ENCODE measurements around the gene MYOG. TPM values are rescaled to one million over a fixed set of nuclear protein-coding genes. Genes with fewer than 3 reads are reported as not detected.

Gene MYOG
- polyA plus RNA-seq, 6 donors from 2014 or later: not detected

- no peak overlapping the region for H3K4me3 Mint-ChIP-seq
- peaks cover 0 to 7% of the 10 kb centered on the region in 2 donors for H3K36me3 Mint-ChIP-seq
- peaks cover 5 to 6% (median 6%) of the 10 kb centered on the region in 3 donors for H3K4me1 Mint-ChIP-seq
- no peak for DNase-seq
- H3K9me3 Mint-ChIP-seq: peaks cover 0 to 1% (median 0%) of the 10 kb centered on the region in 7 donors
- no peak overlapping the region for H3K27ac Mint-ChIP-seq
- no peak for ATAC-seq (ENCODE audit: low read depth in 2 of 2)
- peaks cover 24 to 53% (median 38%) of the 10 kb centered on the region in 3 donors for H3K27me3 Mint-ChIP-seq
Observed at GRCh38 chr1:203080456-203080855, 5.4 kb downstream of the MYOG start.

- H3K36me3 Mint-ChIP-seq: peaks cover 0 to 7% of the 10 kb centered on the region in 2 donors
Observed at GRCh38 chr1:203078478-203078877, 7.3 kb downstream of the MYOG start.

GRCh38 chr1:203077956-203078355, 7.9 kb downstream of the MYOG start:
- H3K9me3 Mint-ChIP-seq: peaks cover 0 to 1% (median 0%) of the 10 kb centered on the region in 7 donors
- H3K27ac Mint-ChIP-seq: no peak overlapping the region
- peaks cover 0 to 7% of the 10 kb centered on the region in 2 donors for H3K36me3 Mint-ChIP-seq
- DNase-seq (no peak), ATAC-seq (ENCODE audit: low read depth in 2 of 2) (no peak)
- peaks cover 32 to 73% (median 60%) of the 10 kb centered on the region in 3 donors for H3K27me3 Mint-ChIP-seq
- peaks cover 6 to 12% (median 6%) of the 10 kb centered on the region in 3 donors for H3K4me1 Mint-ChIP-seq
- H3K4me3 Mint-ChIP-seq: no peak overlapping the region

More at GRCh38 chr1:203078478-203078877, 7.3 kb downstream of the MYOG start:
- H3K4me3 Mint-ChIP-seq: no peak overlapping the region
- ATAC-seq (ENCODE audit: low read depth in 2 of 2) (no peak), DNase-seq (no peak)
- H3K4me1 Mint-ChIP-seq: peaks cover 6 to 12% (median 6%) of the 10 kb centered on the region in 3 donors
- peaks cover 30 to 68% (median 55%) of the 10 kb centered on the region in 3 donors for H3K27me3 Mint-ChIP-seq
- H3K27ac Mint-ChIP-seq: no peak overlapping the region
- H3K9me3 Mint-ChIP-seq: peaks cover 0 to 1% (median 0%) of the 10 kb centered on the region in 7 donors

- no peak for ATAC-seq (ENCODE audit: low read depth in 2 of 2)
- H3K36me3 Mint-ChIP-seq: peaks cover 0 to 7% of the 10 kb centered on the region in 2 donors
- peaks cover 34 to 79% (median 62%) of the 10 kb centered on the region in 3 donors for H3K27me3 Mint-ChIP-seq
Observed at GRCh38 chr1:203077367-203077766, 8.4 kb downstream of the MYOG start.

DNA sequence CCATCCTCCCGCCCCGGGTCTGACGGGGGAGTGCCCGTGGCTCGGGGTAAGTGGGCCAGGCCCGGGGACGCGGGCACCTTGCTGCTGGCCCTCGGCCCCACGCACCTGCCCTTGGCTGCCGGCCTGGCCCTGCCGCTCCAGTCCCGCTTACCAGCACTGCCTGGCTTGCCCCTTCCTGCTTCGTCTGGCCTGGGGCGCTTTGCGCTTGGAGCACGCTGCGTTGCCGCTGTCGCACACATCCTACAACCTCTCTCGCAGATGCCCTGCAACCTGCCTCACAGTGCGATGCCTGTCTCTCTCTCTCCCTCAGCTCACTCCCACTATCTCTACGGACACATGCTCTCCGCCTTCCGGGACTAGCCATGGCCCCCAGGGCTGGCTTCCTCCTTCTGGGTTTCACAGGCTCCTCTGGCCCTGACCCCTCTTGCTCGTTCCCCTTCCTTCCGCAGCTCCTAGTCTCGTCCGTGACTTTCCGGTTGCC, 9.7 kb downstream of the MYOG start:
- H3K4me1 Mint-ChIP-seq: peaks cover 6 to 12% (median 6%) of the 10 kb centered on the region in 3 donors
- H3K36me3 Mint-ChIP-seq: peaks cover 0 to 7% of the 10 kb centered on the region in 2 donors
- peaks cover 28 to 79% (median 57%) of the 10 kb centered on the region in 3 donors for H3K27me3 Mint-ChIP-seq
- peak overlapping the region in 6 of 8 donors; percentile 3 to 86 (median 74) for H3K4me3 Mint-ChIP-seq
- DNase-seq: no peak
- H3K27ac Mint-ChIP-seq: peak overlapping the region in 1 of 6 donors; percentile 56
- peak in 1 of 2 donors; percentile 16 for ATAC-seq (ENCODE audit: low read depth in 2 of 2)
- H3K9me3 Mint-ChIP-seq: peaks cover 0 to 1% (median 0%) of the 10 kb centered on the region in 7 donors

More at GRCh38 chr1:203077367-203077766, 8.4 kb downstream of the MYOG start:
- Mint-ChIP-seq H3K4me1 (peaks cover 6 to 12% (median 6%) of the 10 kb centered on the region in 3 donors), H3K4me3 (peak overlapping the region in 1 of 8 donors; percentile 52), H3K27ac (no peak overlapping the region), H3K9me3 (peaks cover 0 to 1% (median 0%) of the 10 kb centered on the region in 7 donors)
- no peak for DNase-seq

GRCh38 chr1:203075236-203076030, 10.4 kb downstream of the MYOG start:
- peaks cover 6 to 12% (median 6%) of the 10 kb centered on the region in 3 donors for H3K4me1 Mint-ChIP-seq
- peaks cover 0 to 7% of the 10 kb centered on the region in 2 donors for H3K36me3 Mint-ChIP-seq
- no peak overlapping the region for H3K27ac Mint-ChIP-seq
- DNase-seq (no peak), ATAC-seq (ENCODE audit: low read depth in 2 of 2) (peak; percentile 55 to 57)
- H3K4me3 Mint-ChIP-seq: peak overlapping the region in 5 of 8 donors; percentile 70 to 83 (median 76)
- peaks cover 27 to 76% (median 57%) of the 10 kb centered on the region in 3 donors for H3K27me3 Mint-ChIP-seq
- peaks cover 0 to 1% (median 0%) of the 10 kb centered on the region in 7 donors for H3K9me3 Mint-ChIP-seq

- Mint-ChIP-seq H3K36me3 (peaks cover 0 to 7% of the 10 kb centered on the region in 2 donors), H3K9me3 (peaks cover 0 to 1% (median 0%) of the 10 kb centered on the region in 7 donors), H3K4me1 (peaks cover 6 to 12% (median 10%) of the 10 kb centered on the region in 3 donors), H3K27ac (peak overlapping the region in 1 of 6 donors; percentile 71), H3K4me3 (peak overlapping the region in 4 of 8 donors; percentile 40 to 76 (median 69)), H3K27me3 (peaks cover 21 to 67% (median 57%) of the 10 kb centered on the region in 3 donors)
- ATAC-seq (ENCODE audit: low read depth in 2 of 2): no peak
- DNase-seq: no peak
Observed at GRCh38 chr1:203074610-203075009, 11.2 kb downstream of the MYOG start.

DNA sequence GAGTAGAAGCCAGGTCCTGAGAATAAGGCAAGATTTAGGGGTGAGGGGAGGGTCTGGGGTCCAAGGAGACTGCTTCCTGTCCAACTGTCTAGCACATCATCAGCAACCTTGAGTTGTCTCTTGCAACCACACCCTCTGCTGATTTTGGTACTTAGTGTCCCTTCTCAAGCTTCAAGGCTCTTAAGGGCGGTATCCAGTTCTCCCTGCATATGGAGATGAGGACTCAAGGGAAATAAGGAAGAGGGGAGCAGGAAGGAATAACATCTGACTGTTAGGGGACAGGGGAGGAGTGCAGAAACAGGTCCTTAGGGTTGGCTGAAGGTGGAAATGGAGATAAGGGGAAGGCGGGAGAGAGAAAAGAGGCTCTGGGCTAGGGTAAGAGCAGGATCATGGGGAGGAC, 12.3 kb downstream of the MYOG start:
- Mint-ChIP-seq H3K4me3 (peak overlapping the region in 1 of 8 donors; percentile 53), H3K4me1 (peaks cover 15 to 22% (median 20%) of the 10 kb centered on the region in 3 donors), H3K9me3 (peaks cover 0 to 1% (median 0%) of the 10 kb centered on the region in 7 donors), H3K36me3 (peaks cover 0 to 7% of the 10 kb centered on the region in 2 donors), H3K27ac (no peak overlapping the region), H3K27me3 (peaks cover 14 to 59% (median 52%) of the 10 kb centered on the region in 3 donors)
- ATAC-seq (ENCODE audit: low read depth in 2 of 2): no peak
- no peak for DNase-seq

GRCh38 chr1:203072911-203073310, 12.9 kb downstream of the MYOG start:
- peaks cover 0 to 1% (median 0%) of the 10 kb centered on the region in 7 donors for H3K9me3 Mint-ChIP-seq
- peaks cover 14 to 54% (median 50%) of the 10 kb centered on the region in 3 donors for H3K27me3 Mint-ChIP-seq
- H3K27ac Mint-ChIP-seq: no peak overlapping the region
- DNase-seq (no peak), ATAC-seq (ENCODE audit: low read depth in 2 of 2) (no peak)
- H3K4me3 Mint-ChIP-seq: peak overlapping the region in 1 of 8 donors; percentile 37
- peaks cover 16 to 22% (median 21%) of the 10 kb centered on the region in 3 donors for H3K4me1 Mint-ChIP-seq
- peaks cover 0 to 7% of the 10 kb centered on the region in 2 donors for H3K36me3 Mint-ChIP-seq

DNA sequence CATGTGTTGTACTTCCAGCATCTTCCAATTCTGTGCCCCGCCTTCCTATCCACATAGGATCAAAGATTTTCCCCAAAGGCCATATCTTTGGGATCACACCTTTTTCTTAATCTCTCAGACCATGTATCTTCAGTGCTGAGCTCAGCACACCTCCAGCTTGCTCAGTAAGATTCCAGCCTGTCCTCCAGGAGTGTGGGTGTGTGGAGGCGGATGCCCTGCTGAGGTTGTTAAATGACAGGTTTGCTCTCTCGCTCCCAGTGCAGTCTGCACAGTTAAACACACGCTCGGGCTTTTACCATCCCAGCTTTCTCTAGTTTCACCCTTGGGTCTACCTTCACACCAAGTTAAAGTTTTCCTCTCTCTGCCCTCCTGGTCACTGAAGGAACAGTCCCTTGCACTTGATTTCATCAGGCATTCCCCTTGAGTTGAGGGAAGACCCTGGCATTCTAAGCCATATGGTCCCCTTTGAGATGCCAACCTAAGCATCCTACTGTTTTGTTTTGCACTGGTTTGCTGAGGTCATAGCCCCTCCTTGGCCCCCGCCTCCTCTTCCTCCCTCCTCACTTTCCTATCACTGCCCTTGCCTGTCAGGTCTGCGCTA, 13.7 kb downstream of the MYOG start:
- Mint-ChIP-seq H3K9me3 (no peaks in the 10 kb centered on the region), H3K4me1 (peaks cover 16 to 22% (median 21%) of the 10 kb centered on the region in 3 donors), H3K27ac (peak overlapping the region in 1 of 6 donors; percentile 65), H3K27me3 (peaks cover 14 to 52% (median 42%) of the 10 kb centered on the region in 3 donors), H3K4me3 (no peak overlapping the region), H3K36me3 (peaks cover 0 to 7% of the 10 kb centered on the region in 2 donors)
- DNase-seq (no peak), ATAC-seq (ENCODE audit: low read depth in 2 of 2) (no peak)

DNA sequence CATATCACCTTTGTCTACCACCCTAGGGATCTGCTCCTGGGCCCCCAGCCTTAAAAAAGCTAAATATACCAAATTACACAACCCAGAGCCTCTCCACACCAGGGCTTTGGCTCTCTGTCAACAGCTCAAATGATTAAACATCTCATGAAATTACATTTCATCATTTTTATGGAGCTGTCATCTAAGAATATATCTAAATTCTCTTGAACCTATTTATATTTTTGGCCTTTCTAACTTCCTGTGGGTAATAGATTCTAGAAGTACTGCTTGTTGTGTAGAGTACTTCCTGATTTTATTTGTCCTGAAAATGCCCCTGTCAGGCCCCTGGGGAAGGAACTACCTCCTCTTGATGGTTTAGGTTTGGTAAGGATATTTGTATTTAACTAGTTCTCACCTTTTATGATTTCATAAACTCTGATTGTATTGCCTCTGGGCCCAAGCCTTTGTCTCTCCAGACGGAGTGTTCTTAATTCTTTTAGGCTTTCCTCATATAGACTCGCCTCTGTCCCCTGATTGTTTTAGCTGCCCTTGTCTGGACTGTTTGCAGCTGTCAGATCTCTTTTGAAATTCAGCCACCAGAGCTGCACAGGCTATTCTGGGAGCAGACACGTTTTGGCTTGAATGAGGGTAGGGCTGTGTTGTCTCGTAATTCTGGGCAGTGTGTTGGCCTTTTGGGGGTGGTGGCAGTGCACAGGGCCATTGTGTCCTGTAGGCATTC, 16.6 kb downstream of the MYOG start:
- H3K27ac Mint-ChIP-seq: peak overlapping the region in 2 of 6 donors; percentile 33 to 50

GRCh38 chr1:203066965-203067364, 18.8 kb downstream of the MYOG start:
- Mint-ChIP-seq H3K4me3 (no peak overlapping the region), H3K27ac (peak overlapping the region in 1 of 6 donors; percentile 1), H3K27me3 (peaks cover 0 to 20% (median 1%) of the 10 kb centered on the region in 3 donors), H3K4me1 (peaks cover 9 to 15% (median 10%) of the 10 kb centered on the region in 3 donors), H3K36me3 (no peaks in the 10 kb centered on the region), H3K9me3 (peaks cover 0 to 4% (median 0%) of the 10 kb centered on the region in 7 donors)
- DNase-seq: no peak
- no peak for ATAC-seq (ENCODE audit: low read depth in 2 of 2)

More for the DNA sequence above, 16.6 kb downstream of the MYOG start:
- H3K27me3 Mint-ChIP-seq: peaks cover 10 to 36% (median 20%) of the 10 kb centered on the region in 3 donors
- H3K4me1 Mint-ChIP-seq: peaks cover 9 to 15% (median 10%) of the 10 kb centered on the region in 3 donors
- peaks cover 0 to 4% (median 0%) of the 10 kb centered on the region in 7 donors for H3K9me3 Mint-ChIP-seq
- no peaks in the 10 kb centered on the region for H3K36me3 Mint-ChIP-seq
- peak; percentile 36 to 46 for ATAC-seq (ENCODE audit: low read depth in 2 of 2)
- DNase-seq: no peak
- peak overlapping the region in 1 of 8 donors; percentile 24 for H3K4me3 Mint-ChIP-seq

Data from naive B cell (primary cell).